ENCODE data around the gene NUDT8.
"Not testable (repeated sequence)": the region's sequence is repeated elsewhere in the genome, so short reads cannot be mapped to it uniquely, and the experiment has no call there.

The NUDT8 gene

DNA sequence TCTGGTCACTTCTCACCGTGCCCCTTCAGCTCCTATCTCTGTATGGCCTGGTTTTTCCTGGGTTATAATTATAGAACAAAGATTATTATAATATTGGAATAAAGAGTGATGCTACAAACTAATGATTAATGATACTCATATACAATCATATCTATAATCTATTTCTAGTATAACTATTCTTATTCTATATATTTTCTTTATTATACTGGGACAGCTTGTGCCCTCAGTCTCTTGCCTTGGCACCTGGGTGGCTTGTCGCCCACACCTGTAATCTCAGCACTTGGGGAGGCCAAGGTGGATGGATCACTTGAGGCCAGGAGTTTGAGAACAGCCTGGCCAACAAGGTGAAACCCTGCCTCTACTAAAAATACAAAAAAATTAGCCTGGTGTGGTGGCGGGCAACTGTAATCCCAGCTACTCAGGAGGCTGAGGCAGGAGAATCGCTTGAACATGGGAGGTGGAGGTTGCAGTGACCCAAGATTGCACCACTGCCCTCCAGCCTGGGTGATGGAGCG lies 30.0 kb upstream of the NUDT8 start:
- DNase-seq: not testable (repeated sequence)

DNA sequence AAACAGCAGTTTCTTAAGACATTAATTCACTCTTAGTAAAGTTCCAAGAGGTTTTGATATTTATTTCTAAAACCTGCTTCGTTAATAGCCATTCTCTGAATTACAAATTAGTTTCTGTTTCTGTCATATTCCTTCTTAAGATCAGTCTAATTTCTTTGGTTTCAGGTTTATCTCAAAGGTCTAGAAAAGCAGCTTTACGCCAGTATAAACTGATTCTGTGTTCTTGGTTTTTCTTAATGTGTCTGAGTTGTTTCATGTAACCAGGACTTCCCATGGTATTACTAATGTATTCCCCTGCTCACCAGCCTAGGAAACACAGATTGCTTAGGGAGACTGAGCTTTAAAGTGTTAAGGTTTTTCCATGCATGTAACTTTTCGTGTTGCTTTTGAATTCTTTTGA lies 27.6 kb upstream of the NUDT8 start:
- no peak for DNase-seq

DNA sequence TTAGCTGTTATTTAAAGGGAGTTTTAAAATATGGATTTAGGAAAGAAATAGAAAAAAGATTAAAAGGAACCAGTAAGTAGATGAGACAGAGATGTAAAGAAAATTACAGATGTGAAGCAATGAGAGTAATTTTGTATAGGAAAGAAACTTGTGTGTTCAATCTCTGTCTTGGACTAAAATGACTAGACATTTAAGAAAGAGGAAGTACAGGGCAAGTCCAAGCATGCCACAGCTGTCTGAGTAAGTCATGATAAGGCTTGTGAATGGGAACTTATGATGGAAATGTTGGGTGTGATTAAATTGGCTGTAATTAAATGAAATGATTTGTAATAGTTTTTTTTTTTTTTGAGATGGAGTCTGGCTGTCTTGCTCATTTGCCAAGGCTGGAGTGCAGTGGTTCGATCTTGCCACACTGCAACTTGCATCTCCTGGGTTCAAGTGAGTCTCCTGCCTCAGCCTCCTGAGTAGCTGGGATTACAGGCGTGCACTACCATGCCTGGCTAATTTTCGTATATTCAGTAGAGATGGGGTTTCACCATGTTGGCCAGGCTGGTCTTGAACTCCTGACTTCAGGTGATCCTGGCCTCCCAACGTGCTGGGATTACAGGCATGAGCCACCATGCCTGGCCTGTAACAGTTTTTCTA lies 26.7 kb upstream of the NUDT8 start:
- DNase-seq: no peak

- no peak for DNase-seq
These were observed 24.5 kb upstream of the NUDT8 start for GRCh38 chr11:67654225-67654624.

DNA sequence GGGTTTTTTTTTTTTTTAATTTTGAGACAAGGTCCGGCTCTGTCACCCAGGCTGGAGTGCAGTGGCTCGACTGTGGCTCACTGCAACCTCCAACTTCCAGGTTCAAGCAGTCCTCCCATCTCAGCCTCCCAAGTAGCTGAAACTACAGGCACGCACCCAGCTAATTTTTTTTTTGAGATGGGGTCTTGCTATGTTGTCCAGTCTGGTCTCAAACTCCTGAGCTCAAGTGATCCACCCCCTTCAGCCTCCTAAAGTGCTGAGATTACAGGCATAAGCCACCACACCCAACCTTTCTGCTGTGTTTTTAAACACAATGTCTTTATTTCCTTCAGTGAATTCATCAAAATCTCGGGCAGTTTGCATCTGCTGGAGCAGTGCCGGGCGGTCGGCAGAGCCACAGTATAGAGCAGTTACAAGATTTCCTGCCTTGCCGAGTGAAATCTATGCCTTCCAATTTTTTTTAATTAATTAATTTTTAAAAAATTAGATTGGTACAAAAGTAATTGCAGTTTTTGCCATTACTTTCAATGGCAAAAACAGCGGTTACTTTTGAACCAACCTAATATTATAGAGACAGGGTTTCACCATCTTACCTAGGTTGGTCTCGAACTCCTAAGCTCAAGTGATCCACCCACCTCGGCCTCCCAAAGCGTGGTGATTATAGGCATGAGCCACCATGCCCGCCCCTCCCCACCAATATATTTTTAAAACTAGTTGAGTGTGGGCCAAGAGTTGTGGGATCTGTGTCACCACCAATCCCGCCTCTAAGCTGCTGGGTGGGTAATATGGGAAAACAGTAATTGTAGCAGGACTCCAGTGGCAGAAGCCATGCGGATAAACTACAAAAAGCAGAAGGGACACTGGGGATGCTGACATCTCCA lies 23.5 kb upstream of the NUDT8 start:
- DNase-seq: no peak

- DNase-seq: peak in 1 of 3 experiments; percentile 45
These were observed 22.4 kb upstream of the NUDT8 start for GRCh38 chr11:67651976-67652781.

DNA sequence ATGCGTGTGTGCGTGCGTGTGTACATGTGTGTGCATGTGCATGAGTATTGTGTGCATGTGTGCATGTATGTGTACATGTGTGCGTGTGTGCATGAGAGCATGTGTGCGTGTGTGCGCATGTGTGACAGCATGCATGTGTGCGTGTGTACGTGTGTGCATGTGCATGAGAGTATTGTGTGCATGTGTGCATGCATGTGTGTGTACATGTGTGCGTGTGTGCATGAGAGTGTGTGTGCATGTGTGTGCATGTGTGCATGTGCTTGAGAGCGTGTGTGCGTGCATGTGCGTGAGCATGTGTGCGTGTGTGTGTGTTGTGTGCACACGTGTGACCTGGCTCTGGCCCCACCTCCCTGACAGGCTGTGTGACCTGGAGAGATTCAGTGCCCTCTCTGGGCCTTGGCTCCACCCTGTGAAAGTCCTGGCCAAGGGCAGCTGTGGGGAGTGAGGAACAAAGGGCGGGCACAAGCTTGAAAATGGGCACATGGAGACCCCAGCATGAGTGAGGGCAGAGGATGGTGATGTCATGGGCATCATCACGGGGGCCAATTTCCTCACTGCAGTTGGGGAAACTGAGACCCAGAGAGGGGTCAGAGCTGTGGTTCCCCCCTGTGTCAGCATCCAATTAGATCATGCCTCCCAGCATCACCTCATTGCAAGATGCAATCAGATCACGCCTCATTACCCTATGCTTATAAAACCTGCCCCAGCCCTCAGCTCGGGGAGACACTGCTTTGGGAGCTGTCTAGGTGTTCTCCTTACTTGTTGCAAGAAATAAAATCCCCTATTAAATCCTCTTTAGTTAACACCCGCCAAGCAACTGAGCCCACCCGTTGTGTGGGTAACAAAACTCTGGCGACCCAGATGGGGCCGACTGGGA lies 20.1 kb upstream of the NUDT8 start:
- DNase-seq: peak in 2 of 3 experiments; percentile 32 to 56

DNA sequence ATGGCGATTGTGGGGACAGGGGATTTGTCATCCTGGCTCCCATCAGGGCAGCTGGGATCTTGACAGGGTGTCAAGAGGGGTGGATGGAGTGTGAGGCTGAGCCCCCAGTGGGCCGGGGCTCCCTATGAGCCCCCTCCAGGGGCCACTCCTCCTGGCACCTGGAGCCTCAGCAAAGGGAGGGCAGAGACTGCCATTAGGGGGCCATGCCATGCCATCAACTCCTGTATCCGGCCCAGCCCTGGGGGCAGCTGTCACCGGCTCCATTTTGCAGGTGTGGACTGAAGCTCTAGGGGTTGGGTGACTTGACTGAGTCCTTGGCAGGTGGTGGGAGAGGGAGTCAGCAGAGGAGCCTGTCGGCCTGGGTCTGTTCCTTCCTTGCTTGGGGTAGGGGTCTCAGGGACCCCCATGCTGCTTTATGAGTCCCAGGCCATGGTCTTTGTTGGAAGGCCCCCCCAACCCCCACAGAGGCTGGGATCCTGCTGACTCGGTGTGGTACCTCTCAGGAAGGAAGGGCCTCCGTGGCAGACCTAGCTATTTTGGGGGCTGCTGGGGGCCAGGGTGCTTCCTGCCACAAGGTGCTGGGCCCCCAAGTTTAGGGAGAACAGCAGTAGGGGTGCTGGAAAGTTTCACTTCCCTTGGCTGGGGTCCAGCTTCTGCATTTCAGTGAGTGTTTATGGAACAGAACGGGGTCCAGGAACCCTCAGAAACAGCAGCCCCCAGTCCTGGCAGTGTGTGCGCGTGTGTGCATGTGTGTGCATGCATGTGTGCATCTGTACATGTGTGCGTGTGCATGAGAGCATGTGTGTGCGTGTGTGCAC lies 19.3 kb upstream of the NUDT8 start:
- DNase-seq: no peak

GRCh38 chr11:67648140-67648795 lies 18.5 kb upstream of the NUDT8 start:
- peak in 2 of 3 experiments; percentile 56 to 68 for DNase-seq

GRCh38 chr11:67647471-67647870 lies 17.7 kb upstream of the NUDT8 start:
- DNase-seq: no peak

GRCh38 chr11:67646535-67647336 lies 17.0 kb upstream of the NUDT8 start:
- DNase-seq: no peak

DNA sequence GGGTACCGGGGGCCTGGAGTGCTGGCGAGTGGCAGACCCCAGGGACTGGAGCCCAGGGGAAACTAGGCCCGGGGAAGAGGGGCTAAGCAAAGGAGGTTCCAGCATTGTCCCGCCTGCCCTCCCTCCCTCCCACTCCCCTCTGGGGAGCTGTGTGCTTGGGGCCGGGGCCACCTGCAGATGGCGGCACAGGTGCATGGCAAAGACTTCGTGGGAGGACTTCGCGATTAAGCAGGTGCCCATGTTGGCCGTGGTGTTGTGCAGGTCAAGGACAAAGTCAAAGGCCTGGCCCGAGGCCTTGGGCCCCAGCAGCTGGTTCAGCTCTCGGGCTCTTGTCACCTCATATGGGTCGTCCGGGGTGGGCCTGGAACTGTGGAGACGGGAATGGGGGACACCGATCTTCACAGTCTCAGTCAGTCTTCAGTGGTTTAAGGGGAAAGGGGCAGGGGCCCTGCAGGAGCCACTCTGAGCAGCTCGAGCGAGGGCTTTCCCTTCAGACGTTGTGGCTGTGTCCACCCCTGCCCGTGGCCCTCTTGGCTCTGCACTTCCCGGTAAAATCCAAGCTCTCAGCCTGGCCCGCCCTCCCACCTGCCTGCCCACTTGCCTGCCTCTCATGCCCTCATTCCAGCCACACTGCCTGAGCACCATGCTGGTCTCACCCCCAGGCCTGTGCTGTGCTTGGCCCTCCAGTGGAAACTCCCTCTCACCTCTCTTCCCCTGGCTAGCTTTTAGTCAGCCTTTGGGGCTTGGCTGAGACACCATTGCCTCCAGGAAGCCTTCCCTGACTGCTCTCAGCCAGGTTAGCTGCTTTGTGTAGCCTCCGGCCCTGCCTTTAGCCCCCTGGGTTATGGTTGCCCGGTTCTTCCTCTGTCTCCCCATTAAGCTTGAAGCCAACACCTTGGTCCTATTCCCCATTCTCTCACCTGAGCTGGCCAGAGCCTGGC lies 16.1 kb upstream of the NUDT8 start:
- DNase-seq: peak in 1 of 3 experiments; percentile 11

DNA sequence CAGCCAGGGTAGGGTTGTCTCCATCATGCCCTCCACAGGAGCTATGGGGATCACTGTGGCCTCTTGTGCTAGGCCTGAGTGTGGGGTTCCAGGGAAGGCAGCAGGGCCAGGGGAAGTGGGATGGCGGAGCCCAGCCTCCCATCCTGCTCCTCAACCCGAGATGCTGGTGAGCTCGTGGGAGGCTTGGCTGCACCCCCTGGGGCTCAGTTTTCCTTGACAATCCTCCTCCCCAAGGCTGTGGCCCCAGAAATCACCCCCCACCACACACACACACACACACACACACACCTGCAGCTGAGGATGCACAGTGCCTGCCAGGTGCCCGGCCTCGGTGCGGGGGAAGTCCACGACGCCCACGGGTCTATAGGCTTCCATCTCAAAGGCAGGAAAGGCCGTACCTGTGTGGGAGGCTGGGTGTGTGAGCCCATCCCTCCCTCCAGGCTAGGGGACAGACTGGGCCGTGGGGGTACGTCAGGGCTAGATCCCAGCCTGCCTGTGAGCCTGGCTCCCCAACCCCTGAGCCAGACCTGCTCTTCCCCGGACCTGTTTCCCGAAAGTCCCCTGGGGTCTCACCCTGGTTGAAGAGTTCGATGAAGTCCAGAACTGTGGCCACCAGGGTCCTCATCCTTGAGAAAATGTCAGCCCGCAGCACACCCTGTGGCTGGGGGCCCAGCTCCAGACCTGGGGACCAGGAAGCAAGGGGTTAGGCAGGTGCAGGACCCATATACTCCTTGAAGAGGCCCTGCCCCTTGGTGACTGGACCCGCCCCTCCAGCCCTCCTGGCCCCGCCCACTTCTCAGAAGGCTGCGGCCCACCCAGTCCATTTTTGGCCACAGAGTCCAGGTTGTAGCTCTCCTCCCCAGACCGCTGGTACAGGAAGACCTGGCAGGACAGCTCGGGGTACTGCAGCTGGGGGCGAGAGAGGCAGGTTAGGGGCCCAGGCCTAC lies 15.0 kb upstream of the NUDT8 start:
- no peak for DNase-seq

DNA sequence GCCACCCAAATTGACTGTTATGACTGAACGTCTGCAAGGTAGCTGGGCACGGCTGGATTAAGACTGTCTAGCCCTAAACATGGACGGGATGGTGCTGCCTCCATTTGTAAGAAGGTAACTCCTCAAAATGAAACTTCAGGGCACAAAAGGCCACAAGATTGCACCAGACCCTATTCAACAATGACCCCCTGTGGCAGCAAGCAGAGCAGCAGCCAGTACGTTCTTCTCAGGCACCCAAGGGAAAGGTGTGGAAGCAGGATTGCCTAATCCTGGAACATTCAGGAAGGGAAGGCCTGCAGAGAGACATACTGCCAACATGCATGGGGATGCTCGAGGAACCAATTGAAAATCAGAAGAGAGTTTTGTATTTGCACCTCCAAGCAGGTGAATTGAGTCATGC lies 14.3 kb upstream of the NUDT8 start:
- DNase-seq: peak in 1 of 3 experiments; percentile 27

DNA sequence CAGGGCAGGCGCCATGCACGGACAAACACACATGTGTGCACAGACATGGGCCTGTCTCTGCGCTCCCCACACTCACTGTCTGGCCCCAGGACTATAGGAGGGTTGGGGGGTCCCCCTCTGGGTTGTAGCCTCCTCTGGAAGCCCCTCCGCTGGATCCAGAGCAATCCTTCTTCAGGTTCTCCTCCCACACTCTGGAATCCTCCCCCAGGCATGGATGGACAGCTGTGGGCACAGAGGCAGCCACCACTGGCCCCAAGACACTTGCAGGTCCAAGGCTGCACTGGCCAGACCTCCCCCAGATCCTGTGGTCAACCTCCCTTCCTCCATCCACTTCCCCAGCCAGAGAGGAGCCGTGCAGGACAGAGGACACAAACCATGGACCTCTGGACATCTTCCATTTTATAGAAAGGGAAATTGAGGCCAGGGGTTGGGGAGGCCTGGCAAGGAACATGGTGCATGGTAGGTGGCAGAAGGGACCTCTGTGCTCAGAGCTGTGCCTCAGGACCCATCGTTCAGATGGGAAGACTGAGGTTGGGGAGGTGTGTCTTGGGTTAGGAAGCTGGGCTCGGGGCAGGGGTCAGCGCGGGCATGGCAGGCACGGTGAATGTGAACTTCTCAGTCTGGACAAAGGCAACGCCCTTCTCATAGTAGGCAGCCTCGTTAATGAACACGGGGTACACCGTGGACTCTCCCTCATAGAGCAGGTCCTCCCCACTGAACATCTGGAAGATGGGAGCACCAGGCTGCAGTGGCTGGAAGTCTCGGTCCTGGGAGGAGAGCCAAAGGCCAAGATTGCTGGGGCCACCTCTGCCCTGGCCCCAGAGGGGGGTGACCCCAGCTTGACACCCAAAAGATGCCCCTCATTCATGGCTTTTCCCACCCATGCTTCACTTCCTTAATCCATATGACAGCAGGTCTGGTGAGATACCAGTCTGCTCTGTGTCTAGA lies 12.7 kb upstream of the NUDT8 start:
- no peak for DNase-seq
